Measurements from ENCODE around the gene ADAMTS17. TPM values are rescaled to one million over a fixed set of nuclear protein-coding genes. Genes with fewer than 3 reads are reported as not detected.
A peak's percentile ranks its signal among the peaks of the same experiment; 100 is the strongest.

The ADAMTS17 gene
- total RNA-seq, 1 donor from 2014 or later: 8.2 TPM

GRCh38 chr15:100053474-100054121, 288.2 kb downstream of the ADAMTS17 start:
- DNase-seq (ENCODE audit: low spot score): peak; percentile 91

DNA sequence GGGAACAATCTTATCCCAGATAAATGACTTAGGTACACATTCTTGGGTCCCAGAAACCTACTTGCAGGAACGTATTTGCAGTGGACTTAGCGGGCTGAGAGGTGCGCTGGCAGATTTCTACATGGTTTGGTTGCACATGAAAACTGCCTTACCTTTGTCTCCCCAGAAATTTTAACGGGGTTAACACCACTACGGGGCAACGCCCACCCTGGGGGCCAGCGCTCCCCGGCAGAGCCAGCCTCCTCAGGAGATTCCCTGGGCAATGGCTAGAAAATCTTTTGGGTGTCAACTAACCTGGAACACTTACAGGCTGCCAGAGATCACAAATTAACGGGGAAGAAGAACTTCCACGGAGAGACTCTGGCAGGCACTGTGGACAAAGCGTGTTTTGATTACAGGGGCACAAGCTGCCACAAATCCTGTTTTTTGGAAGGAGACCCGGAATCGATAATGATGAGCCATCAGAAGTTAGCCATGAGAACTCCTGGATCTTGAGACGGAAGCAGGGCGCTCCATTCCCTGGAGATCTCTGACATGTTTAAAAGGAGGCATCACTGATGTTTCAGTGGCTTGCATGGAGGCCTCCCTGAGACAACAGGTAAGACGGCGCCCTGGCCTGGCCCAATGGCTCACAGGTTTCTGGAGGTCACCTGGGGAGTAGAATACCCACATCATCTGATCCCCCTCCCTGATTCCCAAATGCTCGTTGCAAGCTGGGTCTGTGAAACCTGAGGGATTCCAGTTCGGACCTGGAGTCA, 288.9 kb downstream of the ADAMTS17 start:
- DNase-seq (ENCODE audit: low spot score): no peak

DNA sequence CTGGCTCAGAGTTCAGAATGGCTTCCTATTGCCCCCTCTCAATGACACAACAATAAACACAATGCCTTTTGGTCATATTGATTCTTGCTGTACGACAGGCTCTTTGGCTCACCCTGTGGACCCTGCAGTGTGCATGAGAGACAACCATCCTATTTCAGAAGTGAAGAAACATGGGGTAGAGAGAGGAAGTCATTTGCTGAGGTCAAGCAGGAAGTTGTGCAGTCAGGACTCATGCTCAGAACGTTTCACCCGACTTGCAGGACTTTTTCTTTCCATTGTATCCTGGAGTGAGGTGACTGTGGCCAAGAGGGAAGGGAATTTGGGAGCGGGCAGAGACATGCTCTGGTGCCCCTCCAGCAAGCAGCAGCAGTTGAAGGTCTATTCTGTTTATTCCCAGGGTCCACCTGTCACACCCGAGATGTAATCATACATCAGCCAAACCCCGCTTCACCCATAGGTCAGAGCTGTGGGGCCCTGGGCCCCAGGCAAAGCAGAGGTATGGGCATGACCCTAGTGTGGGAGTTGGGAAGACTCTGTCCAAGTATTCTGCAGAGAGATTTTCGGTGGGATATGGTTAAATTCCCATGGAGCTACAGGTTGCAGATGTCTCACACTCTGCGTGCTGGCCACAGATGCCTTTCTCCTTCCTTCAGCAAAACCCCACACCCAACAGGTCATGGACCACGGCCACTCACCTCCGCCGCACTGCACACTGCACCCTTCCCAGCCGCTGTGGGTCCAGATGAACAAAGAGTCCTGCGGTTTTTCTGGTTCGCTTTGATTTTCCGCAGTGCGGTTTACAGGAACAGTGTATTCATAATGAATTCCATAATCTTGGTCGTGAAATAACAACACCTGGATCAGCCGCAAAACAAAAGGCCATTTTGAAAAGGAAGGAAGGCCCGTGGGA, 290.6 kb downstream of the ADAMTS17 start:
- DNase-seq (ENCODE audit: low spot score): no peak

- DNase-seq (ENCODE audit: low spot score): no peak
These were observed 291.6 kb downstream of the ADAMTS17 start for GRCh38 chr15:100049936-100050876.

- DNase-seq (ENCODE audit: low spot score): no peak
These were observed 292.3 kb downstream of the ADAMTS17 start for GRCh38 chr15:100049483-100049882.

GRCh38 chr15:100048736-100049135, 293.0 kb downstream of the ADAMTS17 start:
- DNase-seq (ENCODE audit: low spot score): no peak

- no peak for DNase-seq (ENCODE audit: low spot score)
These were observed 298.1 kb downstream of the ADAMTS17 start for GRCh38 chr15:100043692-100044091.

GRCh38 chr15:100043068-100043641, 298.6 kb downstream of the ADAMTS17 start:
- peak; percentile 44 for DNase-seq (ENCODE audit: low spot score)

DNA sequence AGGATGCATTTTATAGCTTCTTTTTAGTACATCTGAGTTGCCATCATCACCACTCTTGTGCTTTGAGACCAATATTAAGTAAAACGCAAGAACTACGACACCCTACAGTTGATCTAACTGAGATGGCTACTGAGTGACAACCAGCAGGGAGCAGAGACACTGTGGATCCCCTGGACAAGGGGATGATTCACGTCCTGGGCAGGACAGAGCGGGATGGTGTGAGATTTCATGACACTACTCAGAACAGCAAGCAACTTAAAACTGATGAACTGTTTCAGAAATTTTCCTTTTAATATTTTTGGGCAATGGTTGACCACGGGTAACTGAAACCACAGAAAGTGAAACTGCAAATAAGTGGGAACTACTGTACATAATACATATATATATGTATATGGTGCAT, 299.2 kb downstream of the ADAMTS17 start:
- DNase-seq (ENCODE audit: low spot score): no peak

- peak; percentile 44 for DNase-seq (ENCODE audit: low spot score)
These were observed 300.5 kb downstream of the ADAMTS17 start for GRCh38 chr15:100041127-100041828.

DNA sequence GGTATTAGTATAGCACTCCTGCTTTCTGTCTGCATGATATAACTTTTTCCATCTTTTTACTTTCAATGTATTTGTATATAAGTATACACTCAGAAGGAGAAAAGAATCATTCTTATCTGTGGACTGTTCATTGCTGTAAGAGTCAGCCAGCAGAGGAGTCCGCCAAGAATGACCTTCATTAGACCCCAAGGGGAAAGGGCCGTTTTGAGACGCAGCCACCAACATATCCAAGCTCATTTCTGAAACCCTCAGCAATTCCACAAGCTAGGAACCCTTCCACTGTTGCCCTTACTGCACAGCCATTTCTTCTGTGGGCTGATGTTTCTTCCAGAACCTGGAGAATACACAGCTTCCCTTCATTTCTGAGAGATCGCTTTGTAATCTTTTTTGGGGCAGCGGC, 301.8 kb downstream of the ADAMTS17 start:
- no peak for DNase-seq (ENCODE audit: low spot score)

DNA sequence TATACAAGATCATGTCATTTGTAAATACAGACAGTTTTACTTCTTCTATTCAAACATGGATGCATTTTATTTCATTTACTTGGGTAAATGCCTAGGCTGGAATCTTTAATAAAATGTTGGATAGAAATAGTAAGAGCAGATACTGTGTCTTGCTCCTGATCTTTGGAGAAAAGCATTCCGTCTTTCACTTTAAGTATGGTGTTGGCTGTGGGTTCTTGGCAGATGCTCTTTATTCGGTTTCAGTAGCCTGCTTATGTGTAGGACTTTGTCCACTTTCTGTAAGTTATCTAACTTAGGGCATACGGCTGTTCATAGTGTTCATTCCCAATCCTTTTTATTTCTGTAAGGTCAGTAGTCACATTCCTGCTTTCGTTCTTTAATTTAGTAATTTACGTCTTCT, 303.0 kb downstream of the ADAMTS17 start:
- no peak for DNase-seq (ENCODE audit: low spot score)

- DNase-seq (ENCODE audit: low spot score): no peak
These were observed 303.9 kb downstream of the ADAMTS17 start for GRCh38 chr15:100037901-100038300.

GRCh38 chr15:100036015-100036414, 305.8 kb downstream of the ADAMTS17 start:
- no peak for DNase-seq (ENCODE audit: low spot score)

DNA sequence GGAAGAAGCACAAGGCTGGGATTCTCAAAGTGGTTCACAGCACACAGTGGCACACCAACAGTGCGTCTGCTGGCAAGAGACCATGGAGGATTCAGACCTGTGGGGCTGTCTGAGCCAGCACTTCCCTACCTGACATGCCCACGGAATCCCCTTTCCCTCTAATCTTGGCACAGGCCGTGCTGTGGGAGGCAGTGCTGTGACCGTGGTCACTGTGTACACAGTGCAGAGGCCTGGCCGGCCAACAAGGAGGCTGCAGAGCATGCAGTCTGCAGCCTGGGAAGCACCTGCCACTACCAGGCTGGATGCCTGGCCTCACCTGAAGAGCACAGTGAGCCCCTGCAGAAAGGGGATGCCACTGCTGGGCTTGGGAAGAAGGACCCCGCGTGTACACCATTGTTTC, 307.6 kb downstream of the ADAMTS17 start:
- DNase-seq (ENCODE audit: low spot score): no peak

- no peak for DNase-seq (ENCODE audit: low spot score)
These were observed 308.5 kb downstream of the ADAMTS17 start for GRCh38 chr15:100033140-100033857.

DNA sequence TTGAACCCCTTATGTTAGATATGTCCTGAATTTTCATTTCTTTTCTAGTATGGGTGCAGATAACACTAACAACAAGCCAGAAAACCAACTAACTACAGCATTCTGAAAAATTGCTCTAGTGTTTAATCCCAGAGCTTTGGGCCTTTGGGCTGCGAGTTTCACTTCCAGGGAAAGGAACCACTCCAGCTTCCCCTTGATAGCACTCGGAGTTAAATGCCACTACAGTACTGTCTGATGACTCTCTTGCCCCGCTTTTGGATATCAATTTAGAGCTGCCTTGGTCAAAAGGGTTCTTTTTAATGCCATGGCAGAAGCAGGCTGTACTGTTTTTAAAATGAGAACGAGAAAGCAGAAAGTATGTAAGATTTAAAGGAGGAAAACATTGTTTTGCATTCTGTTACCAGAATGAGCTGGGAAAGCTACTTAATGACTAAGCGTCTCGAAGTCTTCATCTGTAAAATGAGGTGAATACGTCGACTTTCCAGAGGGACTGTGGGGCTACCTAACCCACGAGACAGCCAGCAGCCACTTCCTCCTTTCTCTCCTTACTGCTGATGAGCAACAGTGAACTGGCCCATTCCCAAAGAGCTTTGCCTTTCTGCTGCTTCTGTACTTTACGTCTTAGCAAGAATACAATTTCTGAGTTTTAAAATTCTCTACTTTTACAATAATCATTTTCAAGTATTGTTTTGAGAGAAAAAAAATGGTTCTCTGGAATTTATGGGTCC, 309.3 kb downstream of the ADAMTS17 start:
- DNase-seq (ENCODE audit: low spot score): no peak

- no peak for DNase-seq (ENCODE audit: low spot score)
These were observed 310.0 kb downstream of the ADAMTS17 start for GRCh38 chr15:100031665-100032357.
